ENCODE results near the gene LRRC63. TPM values are rescaled to one million over a fixed set of nuclear protein-coding genes. Genes with fewer than 3 reads are reported as not detected.

LRRC63 gene
- total and polyA plus RNA-seq, 9 of the 15 experiments (the other 6 are each of a cell fraction or from before 2014, with no cell fraction given) = 0.07 to 0.41 (median 0.24) TPM; not detected in 1

DNA sequence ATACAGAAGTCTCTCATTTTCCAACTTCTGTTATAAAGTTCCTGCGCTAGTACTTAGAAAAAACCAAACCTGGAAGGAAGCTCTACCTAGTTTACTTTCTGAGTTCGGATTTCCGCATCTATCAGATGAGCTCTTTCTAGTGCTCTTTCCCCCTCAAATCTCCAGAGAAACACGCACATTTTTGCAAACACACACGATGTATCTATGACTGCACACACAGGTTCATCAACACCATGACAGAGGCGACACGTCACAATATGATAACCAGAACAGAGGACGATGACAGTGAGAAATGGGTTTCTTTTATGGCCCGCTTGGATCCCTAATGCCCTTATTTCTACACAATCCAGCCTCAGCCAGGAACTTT lies 629 bp upstream of the LRRC63 start (continued):
- TF ChIP-seq, protein P1, sequence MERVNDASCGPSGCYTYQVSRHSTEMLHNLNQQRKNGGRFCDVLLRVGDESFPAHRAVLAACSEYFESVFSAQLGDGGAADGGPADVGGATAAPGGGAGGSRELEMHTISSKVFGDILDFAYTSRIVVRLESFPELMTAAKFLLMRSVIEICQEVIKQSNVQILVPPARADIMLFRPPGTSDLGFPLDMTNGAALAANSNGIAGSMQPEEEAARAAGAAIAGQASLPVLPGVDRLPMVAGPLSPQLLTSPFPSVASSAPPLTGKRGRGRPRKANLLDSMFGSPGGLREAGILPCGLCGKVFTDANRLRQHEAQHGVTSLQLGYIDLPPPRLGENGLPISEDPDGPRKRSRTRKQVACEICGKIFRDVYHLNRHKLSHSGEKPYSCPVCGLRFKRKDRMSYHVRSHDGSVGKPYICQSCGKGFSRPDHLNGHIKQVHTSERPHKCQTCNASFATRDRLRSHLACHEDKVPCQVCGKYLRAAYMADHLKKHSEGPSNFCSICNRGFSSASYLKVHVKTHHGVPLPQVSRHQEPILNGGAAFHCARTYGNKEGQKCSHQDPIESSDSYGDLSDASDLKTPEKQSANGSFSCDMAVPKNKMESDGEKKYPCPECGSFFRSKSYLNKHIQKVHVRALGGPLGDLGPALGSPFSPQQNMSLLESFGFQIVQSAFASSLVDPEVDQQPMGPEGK (CRISPR knock-in tag; IDR thresholded peaks at IDR 0.05; ENCODE audit: borderline replicate concordance) = no peak
- TF ChIP-seq HNRNPL (IDR thresholded peaks at IDR 0.05; ENCODE audit: low read depth, low read length) = no peak
- TF ChIP-seq CTBP1 (IDR thresholded peaks at IDR 0.05; ENCODE audit: borderline replicate concordance) = 0 out of 2 replicates have a peak, but pooled peaks have one; percentile 9
- TF ChIP-seq POU5F1 (IDR thresholded peaks at IDR 0.05; ENCODE audit: borderline replicate concordance, low read depth, low read length, partially characterized antibody) = no peak
- TF ChIP-seq MECOM (CRISPR knock-in tag; IDR thresholded peaks at IDR 0.05) = no peak
- no peak for TF ChIP-seq PHF20 (IDR thresholded peaks at IDR 0.05; ENCODE audit: partially characterized antibody)
- TF ChIP-seq, protein P2, sequence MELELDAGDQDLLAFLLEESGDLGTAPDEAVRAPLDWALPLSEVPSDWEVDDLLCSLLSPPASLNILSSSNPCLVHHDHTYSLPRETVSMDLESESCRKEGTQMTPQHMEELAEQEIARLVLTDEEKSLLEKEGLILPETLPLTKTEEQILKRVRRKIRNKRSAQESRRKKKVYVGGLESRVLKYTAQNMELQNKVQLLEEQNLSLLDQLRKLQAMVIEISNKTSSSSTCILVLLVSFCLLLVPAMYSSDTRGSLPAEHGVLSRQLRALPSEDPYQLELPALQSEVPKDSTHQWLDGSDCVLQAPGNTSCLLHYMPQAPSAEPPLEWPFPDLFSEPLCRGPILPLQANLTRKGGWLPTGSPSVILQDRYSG (tag; conservative IDR thresholded peaks at IDR 0.05; ENCODE audit: low read depth) = no peak
- no peak for TF ChIP-seq ZNF354B (CRISPR knock-in tag; IDR thresholded peaks at IDR 0.05)
- no peak for TF ChIP-seq RBM22 (IDR thresholded peaks at IDR 0.05; ENCODE audit: low read depth, low read length, poor library complexity, severe bottlenecking)
- no peak for TF ChIP-seq ZBED1 (IDR thresholded peaks at IDR 0.05)
- TF ChIP-seq ZBTB17 (CRISPR knock-in tag; IDR thresholded peaks at IDR 0.05) = no peak
- TF ChIP-seq, protein P3, sequence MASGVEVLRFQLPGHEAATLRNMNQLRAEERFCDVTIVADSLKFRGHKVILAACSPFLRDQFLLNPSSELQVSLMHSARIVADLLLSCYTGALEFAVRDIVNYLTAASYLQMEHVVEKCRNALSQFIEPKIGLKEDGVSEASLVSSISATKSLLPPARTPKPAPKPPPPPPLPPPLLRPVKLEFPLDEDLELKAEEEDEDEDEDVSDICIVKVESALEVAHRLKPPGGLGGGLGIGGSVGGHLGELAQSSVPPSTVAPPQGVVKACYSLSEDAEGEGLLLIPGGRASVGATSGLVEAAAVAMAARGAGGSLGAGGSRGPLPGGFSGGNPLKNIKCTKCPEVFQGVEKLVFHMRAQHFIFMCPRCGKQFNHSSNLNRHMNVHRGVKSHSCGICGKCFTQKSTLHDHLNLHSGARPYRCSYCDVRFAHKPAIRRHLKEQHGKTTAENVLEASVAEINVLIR (CRISPR knock-in tag; IDR thresholded peaks at IDR 0.05) = no peak; the same call in 1 of the 2 replicates
- TF ChIP-seq DIDO1 (tag; IDR thresholded peaks at IDR 0.05; ENCODE audit: low read depth) = no peak
- no peak for TF ChIP-seq SP1 (CRISPR knock-in tag; IDR thresholded peaks at IDR 0.05)
- TF ChIP-seq ZC3H11A (IDR thresholded peaks at IDR 0.05; ENCODE audit: low read depth, low read length) = no peak
- TF ChIP-seq DNMT1 (IDR thresholded peaks at IDR 0.05) = no peak
- TF ChIP-seq PHTF2 (CRISPR knock-in tag; IDR thresholded peaks at IDR 0.05) = no peak
- TF ChIP-seq TOE1 (IDR thresholded peaks at IDR 0.05; ENCODE audit: borderline replicate concordance) = no peak
- no peak for TF ChIP-seq TOE1 (CRISPR knock-in tag; IDR thresholded peaks at IDR 0.05; ENCODE audit: borderline replicate concordance, low read depth)
- TF ChIP-seq ZNF263 (CRISPR knock-in tag; IDR thresholded peaks at IDR 0.05; ENCODE audit: borderline replicate concordance) = no peak
- TF ChIP-seq SMARCA4 (IDR thresholded peaks at IDR 0.05) = peak; percentile 68
- TF ChIP-seq SOX6 (IDR thresholded peaks at IDR 0.05) = 0 out of 2 replicates have a peak, but pooled peaks have one; percentile 11
- TF ChIP-seq, protein P4, sequence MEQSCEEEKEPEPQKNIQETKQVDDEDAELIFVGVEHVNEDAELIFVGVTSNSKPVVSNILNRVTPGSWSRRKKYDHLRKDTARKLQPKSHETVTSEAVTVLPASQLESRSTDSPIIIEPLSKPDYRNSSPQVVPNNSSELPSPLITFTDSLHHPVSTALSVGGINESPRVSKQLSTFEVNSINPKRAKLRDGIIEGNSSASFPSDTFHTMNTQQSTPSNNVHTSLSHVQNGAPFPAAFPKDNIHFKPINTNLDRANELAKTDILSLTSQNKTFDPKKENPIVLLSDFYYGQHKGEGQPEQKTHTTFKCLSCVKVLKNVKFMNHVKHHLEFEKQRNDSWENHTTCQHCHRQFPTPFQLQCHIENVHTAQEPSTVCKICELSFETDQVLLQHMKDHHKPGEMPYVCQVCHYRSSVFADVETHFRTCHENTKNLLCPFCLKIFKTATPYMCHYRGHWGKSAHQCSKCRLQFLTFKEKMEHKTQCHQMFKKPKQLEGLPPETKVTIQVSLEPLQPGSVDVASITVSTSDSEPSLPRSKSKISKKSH (CRISPR knock-in tag; IDR thresholded peaks at IDR 0.05) = no peak
- no peak for TF ChIP-seq SMAD4 (CRISPR knock-in tag; conservative IDR thresholded peaks at IDR 0.05)

All from K562 (cell line).